Psoas muscle (tissue), 8 donors: Measurements from ENCODE around the gene GABBR2. TPM values are rescaled to one million over a fixed set of nuclear protein-coding genes. Genes with fewer than 3 reads are reported as not detected.
A peak's percentile ranks its signal among the peaks of the same experiment; 100 is the strongest.
"Not testable (repeated sequence)": the region's sequence is repeated elsewhere in the genome, so short reads cannot be mapped to it uniquely, and the experiment has no call there.

Experiments
- ATAC-seq, 4 donors: fragments of 200-7000 bp; cut with Tn5 transposase; one replicate each; pipeline ENCODE4 v1.9.1; 2020; ENCODE audit warnings: moderate library complexity in 3 of 4, mild to moderate bottlenecking in 2 of 4
- DNase-seq, 2 donors: peaks; one replicate each; pipeline ENCODE4 v3.0.0-alpha.2; 2020
- H3K27ac ChIP-seq: fragments of 200-600 bp; one replicate; pipeline ENCODE4 v1.8.0; 2022
- H3K27me3 ChIP-seq, 3 donors: fragments of 200-600 bp in 1 of 3; one replicate each; pipeline versions ENCODE4 v1.6.1 to v1.8.0; 2013 to 2022; ENCODE audit warnings: low read length in 2 of 3, mild to moderate bottlenecking in 2 of 3, moderate library complexity in 1 of 3; ENCODE audit not compliant: insufficient read depth in 3 of 3
- H3K36me3 ChIP-seq, 2 donors: fragments of 200-600 bp in 1 of 2; one replicate each; pipeline versions ENCODE4 v1.6.1 to v1.8.0; 2013 to 2022; ENCODE audit warnings: low read depth in 1 of 2, mild to moderate bottlenecking in 1 of 2, moderate library complexity in 1 of 2; ENCODE audit not compliant: insufficient read depth in 1 of 2
- H3K4me1 ChIP-seq: fragments of 200-600 bp; one replicate; pipeline ENCODE4 v1.8.0; 2022
- H3K4me3 ChIP-seq: fragments of 200-600 bp; one replicate; pipeline ENCODE4 v1.8.0; 2022; ENCODE audit warnings: mild to moderate bottlenecking
- H3K9me3 ChIP-seq: fragments of 200-600 bp; one replicate; pipeline ENCODE4 v1.8.0; 2022
- WGBS, 3 donors: extraction: QIAGEN DNeasy Blood & Tissue Kit; methylation state at CpG; one replicate each; pipeline versions ENCODE4 v1.1.6 to v1.1.7; 2013; 5-methylcytosine and 5-hydroxymethylcytosine counted together
- intact Hi-C, 2 donors: fragments of 100-400 bp; cut with DNase I; formaldehyde crosslinking; loops; one replicate each; pipeline versions ENCODE4 v1.11.0 to v1.14.2; 2022
- polyA plus RNA-seq, 3 donors: library from polyadenylated mRNA; stranded (reverse); fragments of 200-250 nt; gene quantifications; one replicate each; pipeline ENCODE4 v1.2.3, GENCODE V29; 2013
- total RNA-seq, 4 donors: library from RNA; stranded (reverse); fragmentation: NEBNext Ultra II Directional in 2 of 4; extraction: Animal tissue kit (Norgen Biotek cat#: 25700) in 2 of 4; gene quantifications; one replicate each; pipeline versions ENCODE4 v1.2.1 to v1.2.4, GENCODE V29; 2021 to 2023
- TF ChIP-seq, protein P1 (sequence below): fragments of 200-600 bp; IDR thresholded peaks from one replicate; pipeline ENCODE4 v1.8.0; 2022; ENCODE audit warnings: antibody characterized with exemption
- donor health status: healthy with polysubstance abuse.
- donor health status: DM: no; HTN: no; CAD: no; lungs with moderate emphysema.
- donor health status: Bipolar disorder and iron deficiency.
- donor health status: healthy.
- donor health status: DM: yes; HTN: yes; CAD: no.
- donor health status: DM: no; HTN: no; CAD: no.
- donor health status: DM: no; HTN: no; CAD: no.
- donor health status: DM: yes; HTN: yes; CAD: no.

Gene GABBR2
- total and polyA plus RNA-seq, 7 donors, result 0.08 to 0.66 (median 0.38) TPM

DNA sequence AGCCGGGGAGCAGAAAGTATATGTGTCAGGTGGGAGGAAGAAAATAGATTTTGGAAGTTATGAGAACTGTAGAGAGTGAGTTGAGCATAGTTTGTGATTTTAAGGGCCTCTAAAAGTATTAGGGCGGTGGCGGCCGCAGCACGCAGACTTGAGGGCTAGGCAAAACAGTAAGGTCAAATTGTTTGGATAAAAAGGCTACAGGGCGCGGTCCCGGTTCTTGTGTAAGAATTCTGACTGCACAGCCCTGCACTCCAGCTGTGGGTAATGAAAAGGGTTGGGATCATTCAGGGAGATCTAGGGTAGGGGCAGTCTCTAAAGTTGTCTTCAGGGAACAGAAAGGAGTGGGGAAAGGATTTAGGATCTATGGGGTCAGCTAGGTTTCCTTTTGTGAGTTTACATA, 441.2 kb downstream of the GABBR2 start:
- ATAC-seq, DNase-seq: not testable (repeated sequence)
- intact Hi-C loops, result loop anchor here in 1 of 2 donors (10.0 kb wide), 1 partner anchor 193 kb away; no protein-coding TSS in a partner anchor

DNA sequence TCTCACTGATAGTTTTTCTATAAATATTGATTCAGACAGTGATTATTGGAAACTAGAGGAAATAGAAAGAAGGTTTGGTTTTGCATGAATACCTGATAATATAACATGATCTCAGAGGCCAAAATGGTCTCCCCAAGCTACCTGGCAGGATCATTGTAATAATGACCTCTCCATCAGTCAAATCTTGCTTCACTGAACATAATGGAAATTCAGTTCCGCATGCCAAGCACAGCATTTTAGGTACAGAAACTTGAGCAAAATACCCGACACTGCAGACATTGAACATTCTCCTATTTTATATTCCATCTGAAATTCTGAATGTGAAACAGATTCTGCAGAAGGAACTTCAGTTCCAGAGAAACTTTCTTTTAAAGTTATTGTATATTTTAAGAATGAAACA, 444.2 kb downstream of the GABBR2 start:
- H3K9me3 ChIP-seq, result no peaks in the 10 kb centered on the region
- H3K27me3 ChIP-seq, result no peaks in the 10 kb centered on the region
- H3K4me3 ChIP-seq, result no peak overlapping the region
- no peak for ATAC-seq
- WGBS, 3 donors, result 75 to 81% (median 77%) methylated on average over 2 of the region's 2 CpGs
- TF ChIP-seq, protein P1, sequence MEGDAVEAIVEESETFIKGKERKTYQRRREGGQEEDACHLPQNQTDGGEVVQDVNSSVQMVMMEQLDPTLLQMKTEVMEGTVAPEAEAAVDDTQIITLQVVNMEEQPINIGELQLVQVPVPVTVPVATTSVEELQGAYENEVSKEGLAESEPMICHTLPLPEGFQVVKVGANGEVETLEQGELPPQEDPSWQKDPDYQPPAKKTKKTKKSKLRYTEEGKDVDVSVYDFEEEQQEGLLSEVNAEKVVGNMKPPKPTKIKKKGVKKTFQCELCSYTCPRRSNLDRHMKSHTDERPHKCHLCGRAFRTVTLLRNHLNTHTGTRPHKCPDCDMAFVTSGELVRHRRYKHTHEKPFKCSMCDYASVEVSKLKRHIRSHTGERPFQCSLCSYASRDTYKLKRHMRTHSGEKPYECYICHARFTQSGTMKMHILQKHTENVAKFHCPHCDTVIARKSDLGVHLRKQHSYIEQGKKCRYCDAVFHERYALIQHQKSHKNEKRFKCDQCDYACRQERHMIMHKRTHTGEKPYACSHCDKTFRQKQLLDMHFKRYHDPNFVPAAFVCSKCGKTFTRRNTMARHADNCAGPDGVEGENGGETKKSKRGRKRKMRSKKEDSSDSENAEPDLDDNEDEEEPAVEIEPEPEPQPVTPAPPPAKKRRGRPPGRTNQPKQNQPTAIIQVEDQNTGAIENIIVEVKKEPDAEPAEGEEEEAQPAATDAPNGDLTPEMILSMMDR, result no peak
- no peak for DNase-seq
- intact Hi-C loops, result loop anchor here (2.0 to 10.0 kb wide), 4 partner anchors 37 to 340 kb away; no protein-coding TSS in a partner anchor
- no peak overlapping the region for H3K27ac ChIP-seq
- H3K4me1 ChIP-seq, result no peaks in the 10 kb centered on the region
- H3K36me3 ChIP-seq, result no peaks in the 10 kb centered on the region

More for the DNA sequence above, 441.2 kb downstream of the GABBR2 start:
- 88 to 94% (median 92%) methylated on average over 8 of the region's 8 CpGs for WGBS, 3 donors
- not testable (repeated sequence) for H3K36me3 ChIP-seq, H3K4me1 ChIP-seq, H3K27ac ChIP-seq, H3K27me3 ChIP-seq, H3K4me3 ChIP-seq, H3K9me3 ChIP-seq

DNA sequence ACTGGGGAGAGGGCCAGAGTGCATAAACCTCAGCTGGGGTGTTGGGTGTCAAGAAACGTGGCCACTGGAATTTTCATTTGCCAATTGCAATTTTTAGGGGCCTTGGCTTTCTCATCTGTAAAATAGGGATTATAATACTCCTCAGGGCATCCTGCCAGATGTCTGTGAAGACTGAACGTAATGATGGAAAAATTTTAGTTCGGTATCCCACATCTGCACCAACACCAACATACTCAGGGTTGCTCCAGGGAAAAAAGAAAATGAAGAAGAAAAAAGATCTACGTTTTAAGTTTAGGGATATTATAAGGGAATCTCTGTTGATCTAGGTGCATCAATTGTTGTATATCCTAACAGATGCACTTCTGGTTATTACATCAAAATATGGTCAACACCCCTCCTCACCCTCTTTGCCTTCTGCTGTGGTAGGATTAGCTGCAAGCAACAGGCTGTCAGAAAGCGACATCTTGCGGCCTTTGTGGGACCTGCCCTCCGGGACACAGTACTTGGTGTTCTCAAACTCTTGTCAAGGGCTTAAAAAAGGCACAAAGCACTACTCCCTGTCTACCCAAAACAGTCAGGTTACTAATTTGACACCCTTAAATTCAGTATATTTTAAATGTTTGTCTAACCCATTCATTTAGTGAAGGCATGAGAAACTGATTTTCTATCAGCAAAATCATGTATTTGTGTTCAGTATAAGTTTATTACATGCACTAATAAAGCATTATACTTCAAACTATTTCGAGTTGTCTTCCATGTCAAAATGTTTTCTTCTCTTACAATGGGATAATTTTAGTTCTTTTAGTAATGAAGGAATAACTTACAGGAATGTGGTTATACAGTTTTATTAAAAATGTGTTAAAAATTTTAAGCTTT, 445.0 kb downstream of the GABBR2 start:
- intact Hi-C loops, result loop anchor here (1.0 to 10.0 kb wide), 6 partner anchors 36 to 340 kb away; no protein-coding TSS in a partner anchor
- TF ChIP-seq, protein P1, result peak; percentile 92
- H3K4me1 ChIP-seq, result no peaks in the 10 kb centered on the region
- no peaks in the 10 kb centered on the region for H3K9me3 ChIP-seq
- 16 to 22% (median 18%) methylated on average over 8 of the region's 8 CpGs for WGBS, 3 donors
- no peak overlapping the region for H3K4me3 ChIP-seq
- H3K27me3 ChIP-seq, result no peaks in the 10 kb centered on the region
- no peak overlapping the region for H3K27ac ChIP-seq
- H3K36me3 ChIP-seq, result no peaks in the 10 kb centered on the region
- DNase-seq, result peak; percentile 78 to 89
- ATAC-seq, result peak; percentile 82 to 99 (median 92)

DNA sequence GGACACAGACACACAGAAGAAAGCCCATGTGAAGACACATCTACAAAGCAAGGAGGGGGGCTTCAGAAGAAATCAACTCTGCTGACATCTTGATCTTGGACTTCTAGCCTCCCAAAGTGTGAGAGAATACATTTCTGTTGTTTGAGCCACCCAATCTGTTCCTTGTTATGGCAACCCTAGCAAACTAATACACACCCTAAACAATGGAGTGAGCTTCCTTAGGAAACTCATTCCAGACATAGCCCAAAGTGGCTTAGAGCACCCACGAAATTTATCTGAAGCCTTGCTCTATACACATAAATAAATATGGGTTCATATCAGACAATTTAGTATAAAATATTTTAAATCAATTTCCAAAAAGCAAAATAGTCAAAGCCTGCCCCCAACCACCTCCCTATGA, 445.7 kb downstream of the GABBR2 start:
- intact Hi-C loops, result loop anchor here (1.0 to 10.0 kb wide), 5 partner anchors 36 to 340 kb away; no protein-coding TSS in a partner anchor
- H3K4me1 ChIP-seq, result no peaks in the 10 kb centered on the region
- H3K4me3 ChIP-seq, result no peak overlapping the region
- H3K36me3 ChIP-seq, result no peaks in the 10 kb centered on the region
- no peak for ATAC-seq
- H3K27ac ChIP-seq, result no peak overlapping the region
- WGBS, 3 donors, result 68 to 82% (median 76%) methylated on average over 1 of the region's 1 CpG
- no peaks in the 10 kb centered on the region for H3K9me3 ChIP-seq
- H3K27me3 ChIP-seq, result no peaks in the 10 kb centered on the region
- DNase-seq, result no peak
- TF ChIP-seq, protein P1, result no peak

DNA sequence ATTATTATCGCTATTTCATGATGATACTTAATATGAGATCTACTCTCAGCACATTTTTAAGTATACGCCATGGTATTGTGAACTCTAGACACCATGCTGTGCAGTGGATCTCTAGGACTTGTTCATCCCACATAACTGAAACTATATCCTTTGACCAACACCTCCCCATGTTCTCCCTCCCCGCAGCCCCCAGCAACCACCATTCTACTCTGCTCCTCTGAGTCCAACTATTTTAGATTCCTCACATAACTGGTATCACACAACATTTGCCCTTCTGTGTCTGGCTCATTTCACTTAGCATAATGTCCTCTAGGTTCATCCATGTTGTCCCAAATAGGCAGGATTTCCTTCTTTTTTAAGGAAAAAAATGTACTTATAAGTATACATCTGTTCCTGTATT, 446.7 kb downstream of the GABBR2 start:
- Histone ChIP-seq H3K27me3 (no peaks in the 10 kb centered on the region), H3K4me3 (no peak overlapping the region), H3K36me3 (no peaks in the 10 kb centered on the region), H3K27ac (no peak overlapping the region), H3K4me1 (peaks cover 1% of the 10 kb centered on the region), H3K9me3 (no peaks in the 10 kb centered on the region)
- DNase-seq (no peak), ATAC-seq (no peak)
- 68 to 76% (median 69%) methylated on average over 3 of the region's 3 CpGs for WGBS, 3 donors
- TF ChIP-seq, protein P1, result no peak
- intact Hi-C loops, result loop anchor here (2.0 to 10.0 kb wide), 4 partner anchors 35 to 187 kb away; no protein-coding TSS in a partner anchor
